Suppressor macrophage treated with lipopolysaccharide for 4 hours (primary cell): Measurements from ENCODE around the gene HERC3.

Experiments
- DNase-seq: peaks from one replicate; pipeline ENCODE4 v3.0.0-alpha.2; 2020

HERC3 gene

GRCh38 chr4:88722828-88723227 is 130.5 kb downstream of the HERC3 start:
- DNase-seq: no peak

GRCh38 chr4:88724406-88724805 is 132.1 kb downstream of the HERC3 start:
- no peak for DNase-seq

DNA sequence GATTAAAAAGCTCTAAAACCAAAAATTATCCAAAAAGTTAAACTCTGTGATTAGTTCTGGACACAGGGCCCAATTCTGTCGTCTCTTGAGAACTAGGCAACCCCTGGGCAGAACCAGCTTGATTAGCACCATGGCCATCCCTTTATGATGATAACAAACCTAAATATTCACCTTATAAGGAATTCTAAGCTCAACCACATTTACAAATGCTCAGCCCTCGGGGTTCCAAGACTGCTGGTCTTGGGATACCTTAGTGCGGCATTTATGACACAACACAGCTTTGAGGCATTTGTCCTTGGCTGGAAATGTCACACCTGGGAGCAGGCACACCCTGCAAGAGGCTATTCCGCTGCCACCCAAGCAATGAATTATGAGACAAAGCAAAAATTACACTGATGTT is 132.9 kb downstream of the HERC3 start:
- DNase-seq: no peak

DNA sequence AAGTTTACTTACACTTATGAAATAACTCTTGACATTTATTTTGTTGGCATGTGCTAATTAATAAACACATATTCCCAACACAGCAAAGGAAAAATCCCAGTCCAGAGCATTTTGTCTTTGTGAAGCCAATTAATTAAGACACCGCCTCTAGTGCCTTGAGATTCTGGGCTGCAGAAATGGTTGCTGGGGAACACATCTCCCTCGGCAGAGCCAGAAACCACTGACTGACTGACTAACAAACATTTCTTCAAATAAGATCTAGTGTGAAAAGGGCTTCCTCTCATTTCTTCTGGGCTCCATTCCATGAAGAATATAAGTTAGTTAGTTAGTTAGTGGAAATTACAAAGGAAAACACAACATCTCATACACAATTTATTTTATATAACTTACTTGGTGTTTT is 133.7 kb downstream of the HERC3 start:
- DNase-seq: no peak

GRCh38 chr4:88728146-88728545 is 135.9 kb downstream of the HERC3 start:
- DNase-seq: no peak

- no peak for DNase-seq
Measured at GRCh38 chr4:88729146-88729760, 137.0 kb downstream of the HERC3 start.

GRCh38 chr4:88730811-88731210 is 138.5 kb downstream of the HERC3 start:
- no peak for DNase-seq

- DNase-seq: no peak
Measured at GRCh38 chr4:88731381-88731780, 139.1 kb downstream of the HERC3 start.

- no peak for DNase-seq
Measured at GRCh38 chr4:88732714-88733368, 140.6 kb downstream of the HERC3 start.

GRCh38 chr4:88734403-88734949 is 142.2 kb downstream of the HERC3 start:
- DNase-seq: no peak

GRCh38 chr4:88735564-88735963 is 143.3 kb downstream of the HERC3 start:
- no peak for DNase-seq

DNA sequence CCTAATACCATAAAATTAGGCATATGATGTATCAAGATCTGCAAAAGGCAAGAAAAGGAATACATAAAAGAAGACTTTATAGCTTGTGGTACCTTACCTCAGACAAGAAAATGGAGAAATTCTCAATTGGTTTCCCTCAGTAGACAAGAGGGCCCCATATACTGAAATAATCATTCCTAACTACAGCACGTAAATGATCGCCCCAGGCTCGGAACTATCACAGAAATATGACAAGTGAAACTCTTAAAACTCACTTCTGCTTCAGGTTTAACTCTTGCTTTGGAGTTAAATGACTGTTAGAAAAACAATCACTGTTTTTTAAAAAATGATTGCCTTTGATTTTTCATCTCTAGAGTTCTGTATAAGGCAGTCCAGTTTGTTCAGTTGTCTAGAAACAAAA is 144.0 kb downstream of the HERC3 start:
- DNase-seq: no peak

- no peak for DNase-seq
Measured at GRCh38 chr4:88737307-88737941, 145.1 kb downstream of the HERC3 start.

- DNase-seq: no peak
Measured at GRCh38 chr4:88738180-88738579, 145.9 kb downstream of the HERC3 start.

DNA sequence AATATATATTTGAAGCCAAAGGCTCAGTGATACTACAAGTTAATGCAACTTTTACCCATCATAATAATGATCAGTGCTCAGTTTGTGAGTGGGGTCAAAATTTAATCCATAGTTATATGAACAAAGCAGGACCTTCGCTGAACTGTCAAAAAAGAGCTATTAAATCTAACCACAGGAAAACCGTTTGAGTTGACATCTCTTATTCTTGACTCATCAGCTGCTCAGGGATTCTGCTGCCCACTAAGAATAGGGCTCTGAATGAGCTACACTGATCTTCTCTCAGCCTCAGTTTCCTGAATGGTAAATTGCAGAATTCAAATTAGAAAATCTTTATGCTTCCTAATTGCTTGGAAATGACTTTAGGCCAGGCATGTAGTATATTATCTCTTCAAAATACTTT is 150.3 kb downstream of the HERC3 start:
- DNase-seq: no peak

DNA sequence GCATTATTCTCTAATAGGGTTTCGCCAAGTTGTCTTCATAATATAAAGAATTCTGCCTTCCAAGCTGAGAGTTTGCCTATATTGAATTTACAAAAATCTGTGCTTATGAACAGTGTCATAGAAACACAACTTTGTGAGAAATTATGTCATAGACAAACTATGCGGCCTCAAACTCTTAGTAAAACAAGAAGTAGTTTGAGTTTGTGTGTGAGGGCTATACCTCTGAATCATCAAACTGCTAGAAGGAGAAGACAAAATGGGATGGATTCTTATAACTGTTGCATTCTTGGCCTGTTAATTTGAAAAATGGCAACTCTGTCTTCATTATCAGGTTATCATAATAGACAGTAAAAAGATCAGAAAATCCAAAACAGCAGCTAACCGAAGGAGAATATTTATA is 151.4 kb downstream of the HERC3 start:
- DNase-seq: no peak

GRCh38 chr4:88744609-88745008 is 152.3 kb downstream of the HERC3 start:
- no peak for DNase-seq

GRCh38 chr4:88745175-88745574 is 152.9 kb downstream of the HERC3 start:
- no peak for DNase-seq

DNA sequence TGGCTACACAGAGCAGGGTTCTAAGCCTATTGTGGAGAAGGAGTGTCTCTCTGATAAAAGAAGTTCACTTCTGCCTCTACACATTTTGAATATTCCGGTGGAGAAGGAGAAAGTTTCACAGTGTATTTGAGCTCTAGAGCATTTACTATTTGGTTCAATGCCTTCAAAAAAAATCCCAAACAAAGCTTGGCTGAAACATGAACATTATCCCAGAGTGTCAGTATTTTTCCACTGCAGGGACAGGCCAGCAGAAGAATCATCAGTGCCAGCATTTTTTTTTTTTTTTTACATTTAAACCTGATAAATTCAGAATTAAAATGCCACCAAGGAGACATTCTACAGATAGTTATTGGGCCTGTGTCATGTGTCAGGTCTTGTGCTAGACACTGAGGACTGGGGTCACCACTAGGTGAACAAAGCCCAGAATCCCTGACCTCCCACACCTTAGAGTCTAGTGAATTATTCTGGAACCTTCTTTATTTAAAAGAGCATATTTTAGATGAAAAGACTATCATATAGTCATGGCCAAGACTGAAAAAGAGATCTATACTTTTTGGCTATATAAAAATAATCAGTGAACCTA is 153.4 kb downstream of the HERC3 start:
- no peak for DNase-seq

- DNase-seq: no peak
Measured at GRCh38 chr4:88746206-88746605, 153.9 kb downstream of the HERC3 start.

- DNase-seq: no peak
Measured at GRCh38 chr4:88747351-88747750, 155.1 kb downstream of the HERC3 start.

GRCh38 chr4:88750369-88750768 is 158.1 kb downstream of the HERC3 start:
- no peak for DNase-seq

DNA sequence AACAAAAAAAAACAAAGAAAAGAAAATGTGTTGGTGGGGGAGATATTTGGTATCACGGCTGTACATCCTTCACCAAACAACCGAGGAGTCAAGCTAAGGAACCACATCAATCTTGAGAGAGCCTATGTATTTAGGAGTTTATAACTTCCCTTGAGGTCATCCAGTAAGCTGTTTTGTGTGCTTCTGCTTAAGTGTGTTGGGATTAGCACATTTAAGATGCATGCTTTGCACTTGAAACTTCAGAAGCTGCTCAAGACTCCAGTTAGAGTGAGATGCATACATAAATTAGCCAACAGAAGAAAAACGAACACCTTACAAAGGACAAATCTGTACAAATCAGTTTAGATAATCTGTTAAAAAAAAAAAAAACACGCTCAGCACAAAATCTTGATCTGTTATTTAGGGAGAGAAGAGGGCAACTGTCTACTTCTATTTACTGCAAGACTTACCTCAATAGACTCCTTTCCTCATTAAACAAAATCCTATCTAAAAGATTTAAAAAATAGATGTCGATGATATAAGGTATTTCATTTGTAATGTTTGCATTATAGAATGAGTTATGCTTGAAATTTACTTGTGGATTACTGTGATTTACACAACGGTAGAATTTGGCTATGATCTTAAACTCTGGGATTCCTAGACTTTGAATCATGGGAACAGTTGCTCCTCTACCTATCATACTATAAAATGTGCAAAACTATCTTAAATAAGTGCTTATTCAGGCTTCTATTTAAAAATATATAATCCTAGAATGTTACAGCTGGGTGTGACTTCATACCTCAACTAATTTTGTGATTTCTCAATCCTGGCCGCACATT is 159.2 kb downstream of the HERC3 start:
- DNase-seq: no peak
